Uterus (tissue), 4 donors: ENCODE results near the gene SLC35G6. TPM values are rescaled to one million over a fixed set of nuclear protein-coding genes. Genes with fewer than 3 reads are reported as not detected.

ENCODE experiments used
- DNase-seq, 2 donors: peaks; one replicate each; pipeline ENCODE4 v3.0.0-alpha.2; 2019 to 2020
- H3K27ac ChIP-seq, 2 donors: fragments of 200-600 bp; sonication (generic); 1 replicate in 1 of 2; 2 replicates in 1 of 2; pipeline ENCODE4 v1.5.1; 2016 to 2018
- H3K27me3 ChIP-seq, 2 donors: fragments of 200-600 bp; sonication (generic); one replicate each; pipeline ENCODE4 v1.5.1; 2018 to 2019; ENCODE audit warnings: control low read depth in 1 of 2
- H3K36me3 ChIP-seq, 2 donors: fragments of 200-600 bp; sonication (generic); one replicate each; pipeline ENCODE4 v1.5.1; 2019; ENCODE audit warnings: control low read depth in 1 of 2
- H3K4me1 ChIP-seq, 2 donors: fragments of 200-600 bp; sonication (generic); one replicate each; pipeline ENCODE4 v1.5.1; 2018 to 2019; ENCODE audit warnings: control low read depth in 1 of 2
- H3K4me3 ChIP-seq, 2 donors: fragments of 200-600 bp; sonication (generic); 1 replicate in 1 of 2; 2 replicates in 1 of 2; pipeline ENCODE4 v1.5.1; 2018 to 2019; ENCODE audit warnings: mild to moderate bottlenecking in 1 of 2
- H3K9me3 ChIP-seq, 2 donors: fragments of 200-600 bp; sonication (generic); one replicate each; pipeline ENCODE4 v1.5.1; 2019; ENCODE audit warnings: control low read depth in 1 of 2
- POLR2A ChIP-seq, 2 donors: fragments of 450-650 bp; IDR thresholded peaks; one replicate each; pipeline ENCODE4 v1.6.1; 2016; ENCODE audit warnings: antibody characterized with exemption in 2 of 2, mild to moderate bottlenecking in 1 of 2, moderate library complexity in 1 of 2
- intact Hi-C: fragments of 100-400 bp; cut with DNase I; formaldehyde crosslinking; loops from one replicate; pipeline ENCODE4 v1.15.1; 2023; ENCODE audit warnings: low total_unique reads
- total RNA-seq, 4 donors: library from RNA; depleted of rRNA in 3 of 4; stranded (reverse); fragments of >200 nt in 3 of 4; gene quantifications; one replicate each; pipeline versions ENCODE4 v1.1.0 to v1.2.4, GENCODE V29; 2014 to 2023
- TF ChIP-seq, protein P1 (sequence below), 4 experiments: fragments of 200-600 bp in 2 of 4; fragments of 450-650 bp in 2 of 4; sonication (generic) in 2 of 4; IDR thresholded peaks; one replicate each; pipeline ENCODE4 v1.5.1; 2016 to 2019; ENCODE audit warnings: antibody characterized with exemption in 4 of 4, mild to moderate bottlenecking in 2 of 4, moderate library complexity in 1 of 4
- donor health status: DM: yes; HTN: yes; CAD: no.

The SLC35G6 gene
- total RNA-seq, 4 donors from 2014 or later, result not detected

DNA sequence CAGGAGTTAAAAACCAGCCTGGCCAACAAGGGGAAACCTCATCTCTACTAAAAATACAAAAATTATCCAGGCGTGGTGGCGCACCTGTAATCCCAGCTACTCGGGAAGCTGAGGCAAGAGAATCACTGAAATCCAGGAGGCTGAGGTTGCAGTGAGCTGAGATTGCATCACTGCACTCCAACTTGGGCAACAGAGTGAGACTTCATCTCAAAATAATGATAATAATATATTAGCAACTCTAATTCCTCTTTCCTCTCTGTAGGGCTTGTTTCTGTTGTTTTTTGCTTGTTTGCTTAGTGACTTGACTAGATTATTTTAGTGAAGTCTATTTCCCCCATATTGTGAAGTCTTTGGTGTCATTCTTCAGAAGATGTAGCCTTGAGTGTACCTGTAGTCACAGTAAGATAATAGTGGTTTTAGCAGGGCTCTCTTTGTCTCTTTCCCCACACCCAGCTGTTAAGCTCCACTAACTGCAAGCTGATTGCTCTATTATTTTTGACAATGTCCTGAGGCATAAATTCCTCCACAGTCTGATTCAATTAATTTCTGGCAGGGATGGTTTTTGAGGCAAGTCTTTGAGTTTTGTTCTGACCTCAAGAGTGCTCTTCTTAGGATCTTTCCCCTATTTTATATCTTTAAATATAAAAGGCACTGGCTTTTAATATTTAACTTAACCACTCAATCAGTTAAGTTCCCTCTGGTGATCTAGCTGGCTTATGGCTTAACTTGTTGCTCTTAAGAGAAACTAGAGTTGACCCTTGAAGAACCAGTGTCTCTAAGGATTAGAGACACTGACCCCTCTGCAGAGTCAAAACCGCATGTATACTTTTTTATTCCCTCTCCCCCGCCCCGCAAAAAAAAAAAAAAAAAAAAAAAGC, 49.0 kb downstream of the SLC35G6 start:
- no peak overlapping the region for H3K27ac ChIP-seq
- H3K9me3 ChIP-seq, result peaks cover 0 to 5% of the 10 kb centered on the region in 2 donors
- no peaks in the 10 kb centered on the region for H3K27me3 ChIP-seq
- DNase-seq, result no peak
- no peaks in the 10 kb centered on the region for H3K4me1 ChIP-seq
- H3K4me3 ChIP-seq, result no peak overlapping the region
- H3K36me3 ChIP-seq, result no peaks in the 10 kb centered on the region
- TF ChIP-seq, protein P1, sequence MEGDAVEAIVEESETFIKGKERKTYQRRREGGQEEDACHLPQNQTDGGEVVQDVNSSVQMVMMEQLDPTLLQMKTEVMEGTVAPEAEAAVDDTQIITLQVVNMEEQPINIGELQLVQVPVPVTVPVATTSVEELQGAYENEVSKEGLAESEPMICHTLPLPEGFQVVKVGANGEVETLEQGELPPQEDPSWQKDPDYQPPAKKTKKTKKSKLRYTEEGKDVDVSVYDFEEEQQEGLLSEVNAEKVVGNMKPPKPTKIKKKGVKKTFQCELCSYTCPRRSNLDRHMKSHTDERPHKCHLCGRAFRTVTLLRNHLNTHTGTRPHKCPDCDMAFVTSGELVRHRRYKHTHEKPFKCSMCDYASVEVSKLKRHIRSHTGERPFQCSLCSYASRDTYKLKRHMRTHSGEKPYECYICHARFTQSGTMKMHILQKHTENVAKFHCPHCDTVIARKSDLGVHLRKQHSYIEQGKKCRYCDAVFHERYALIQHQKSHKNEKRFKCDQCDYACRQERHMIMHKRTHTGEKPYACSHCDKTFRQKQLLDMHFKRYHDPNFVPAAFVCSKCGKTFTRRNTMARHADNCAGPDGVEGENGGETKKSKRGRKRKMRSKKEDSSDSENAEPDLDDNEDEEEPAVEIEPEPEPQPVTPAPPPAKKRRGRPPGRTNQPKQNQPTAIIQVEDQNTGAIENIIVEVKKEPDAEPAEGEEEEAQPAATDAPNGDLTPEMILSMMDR (IDR thresholded peaks at IDR 0.05), result no peak
- TF ChIP-seq POLR2A (IDR thresholded peaks at IDR 0.05), result no peak
- intact Hi-C loops, result no loop called here

Other genes with a start within 250 kb of the SLC35G6 start
- gene DVL2, start 246.9 kb upstream of the SLC35G6 start, total RNA-seq, result 10 to 100 TPM in 3 of 4 donors, 1 to 10 TPM in 1; 5.1 to 83.2 (median 53.5) TPM
- 10 to 100 TPM in 3 of 4 donors, 1 to 10 TPM in 1; 9.7 to 68.1 (median 29.7) TPM for gene PHF23, start 242.0 kb upstream of the SLC35G6 start, total RNA-seq
- gene GABARAP, start 239.0 kb upstream of the SLC35G6 start, total RNA-seq, result 100 to 1,000 TPM; 220 to 467 (median 366) TPM
- 100 to 1,000 TPM in 1 of 4 donors, 10 to 100 TPM in 3; 13.8 to 115 (median 37.2) TPM for gene CTDNEP1, start 229.7 kb upstream of the SLC35G6 start, total RNA-seq
- 10 to 100 TPM; 41.9 to 65.6 (median 51.3) TPM for gene ELP5, start 229.2 kb upstream of the SLC35G6 start, total RNA-seq
- 10 to 100 TPM in 1 of 4 donors, under 1 TPM in 3; 0.29 to 24.4 (median 0.68) TPM for gene CLDN7, start 219.0 kb upstream of the SLC35G6 start, total RNA-seq
- 10 to 100 TPM in 2 of 4 donors, 1 to 10 TPM in 2; 1.8 to 25.9 (median 12.6) TPM for gene SLC2A4, start 199.7 kb upstream of the SLC35G6 start, total RNA-seq
- 1 to 10 TPM in 2 of 4 donors, not detected in 2; 2.4 to 4.4 TPM for gene YBX2, start 186.8 kb upstream of the SLC35G6 start, total RNA-seq
- gene EIF5A, start 173.8 kb upstream of the SLC35G6 start, total RNA-seq, result 100 to 1,000 TPM in 3 of 4 donors, 10 to 100 TPM in 1; 75.3 to 219 (median 198) TPM
- 10 to 100 TPM; 34.0 to 68.3 (median 43.9) TPM for gene GPS2, start 166.1 kb upstream of the SLC35G6 start, total RNA-seq
- gene NEURL4, start 152.1 kb upstream of the SLC35G6 start, total RNA-seq, result 10 to 100 TPM; 12.4 to 64.7 (median 34.1) TPM
- gene ACAP1, start 144.9 kb upstream of the SLC35G6 start, total RNA-seq, result 10 to 100 TPM in 1 of 4 donors, 1 to 10 TPM in 2, under 1 TPM in 1; 0.29 to 11.2 (median 1.7) TPM
- gene KCTD11, start 129.3 kb upstream of the SLC35G6 start, total RNA-seq, result 10 to 100 TPM in 1 of 4 donors, 1 to 10 TPM in 3; 2.6 to 14.7 (median 7.2) TPM
- gene TMEM95, start 126.3 kb upstream of the SLC35G6 start, total RNA-seq, result not detected
- gene TNK1, start 100.4 kb upstream of the SLC35G6 start, total RNA-seq, result 1 to 10 TPM in 3 of 4 donors, under 1 TPM in 1; 0.26 to 9.2 (median 1.8) TPM
- 10 to 100 TPM in 3 of 4 donors, under 1 TPM in 1; 0.77 to 42.6 (median 17.6) TPM for gene PLSCR3, start 86.9 kb upstream of the SLC35G6 start, total RNA-seq
- gene TMEM256, start 77.3 kb upstream of the SLC35G6 start, total RNA-seq, result 100 to 1,000 TPM in 3 of 4 donors, 10 to 100 TPM in 1; 26.0 to 131 (median 115) TPM
- 10 to 100 TPM; 14.2 to 81.9 (median 19.7) TPM for gene NLGN2, start 73.6 kb upstream of the SLC35G6 start, total RNA-seq
- gene SPEM1, start 61.1 kb upstream of the SLC35G6 start, total RNA-seq, result not detected
- gene SPEM2, start 55.8 kb upstream of the SLC35G6 start, total RNA-seq, result not detected
- not detected for gene SPEM3, start 52.6 kb upstream of the SLC35G6 start, total RNA-seq
- 1 to 10 TPM in 2 of 4 donors, under 1 TPM in 1, not detected in 1; 0.29 to 2.8 (median 2.0) TPM for gene TMEM102, start 46.0 kb upstream of the SLC35G6 start, total RNA-seq
- gene FGF11, start 41.9 kb upstream of the SLC35G6 start, total RNA-seq, result 10 to 100 TPM in 1 of 4 donors, 1 to 10 TPM in 2, not detected in 1; 2.8 to 17.9 (median 6.2) TPM
- 10 to 100 TPM in 2 of 4 donors, 1 to 10 TPM in 2; 3.2 to 16.9 (median 10.9) TPM for gene CHRNB1, start 36.4 kb upstream of the SLC35G6 start, total RNA-seq
- 100 to 1,000 TPM in 1 of 4 donors, 10 to 100 TPM in 3; 22.7 to 116 (median 39.2) TPM for gene ZBTB4, start 1.8 kb upstream of the SLC35G6 start, total RNA-seq
- gene POLR2A, start 2.9 kb downstream of the SLC35G6 start, total RNA-seq, result 100 to 1,000 TPM in 2 of 4 donors, 10 to 100 TPM in 2; 19.7 to 167 (median 77.6) TPM
- gene TNFSF12, start 67.6 kb downstream of the SLC35G6 start, total RNA-seq, result 10 to 100 TPM; 15.3 to 63.1 (median 33.7) TPM
- gene TNFSF13, start 77.3 kb downstream of the SLC35G6 start, total RNA-seq, result 10 to 100 TPM in 3 of 4 donors, 1 to 10 TPM in 1; 6.8 to 56.9 (median 25.8) TPM
- 100 to 1,000 TPM in 1 of 4 donors, 10 to 100 TPM in 3; 45.9 to 106 (median 59.5) TPM for gene SENP3, start 80.5 kb downstream of the SLC35G6 start, total RNA-seq
- gene CD68, start 98.2 kb downstream of the SLC35G6 start, total RNA-seq, result 10 to 100 TPM in 1 of 4 donors, 1 to 10 TPM in 3; 4.4 to 15.9 (median 7.5) TPM
- 10 to 100 TPM in 3 of 4 donors, 1 to 10 TPM in 1; 2.6 to 63.6 (median 35.0) TPM for gene MPDU1, start 102.4 kb downstream of the SLC35G6 start, total RNA-seq
- 1 to 10 TPM in 3 of 4 donors, not detected in 1; 1.0 to 7.3 (median 1.1) TPM for gene SOX15, start 108.6 kb downstream of the SLC35G6 start, total RNA-seq
- 10 to 100 TPM in 2 of 4 donors, 1 to 10 TPM in 2; 6.2 to 37.8 (median 20.1) TPM for gene FXR2, start 133.5 kb downstream of the SLC35G6 start, total RNA-seq
- gene SAT2, start 146.4 kb downstream of the SLC35G6 start, total RNA-seq, result 10 to 100 TPM; 18.5 to 74.8 (median 46.0) TPM
- 1 to 10 TPM in 1 of 4 donors, under 1 TPM in 1, not detected in 2; 0.21 to 1.1 TPM for gene SHBG, start 148.7 kb downstream of the SLC35G6 start, total RNA-seq
- gene ATP1B2, start 169.5 kb downstream of the SLC35G6 start, total RNA-seq, result 10 to 100 TPM in 1 of 4 donors, 1 to 10 TPM in 3; 3.2 to 20.7 (median 8.0) TPM
- 10 to 100 TPM in 3 of 4 donors, 1 to 10 TPM in 1; 5.9 to 58.3 (median 30.7) TPM for gene TP53, start 206.0 kb downstream of the SLC35G6 start, total RNA-seq
- 1 to 10 TPM; 1.0 to 8.8 (median 6.2) TPM for gene WRAP53, start 207.0 kb downstream of the SLC35G6 start, total RNA-seq
- 10 to 100 TPM in 2 of 4 donors, under 1 TPM in 2; 0.26 to 13.1 (median 5.6) TPM for gene EFNB3, start 223.8 kb downstream of the SLC35G6 start, total RNA-seq
- gene DNAH2, start 236.3 kb downstream of the SLC35G6 start, total RNA-seq, result 1 to 10 TPM in 1 of 4 donors, under 1 TPM in 3; under 0.01 to 1.4 (median 0.48) TPM